ENCODE results near the gene IGFBP1.

The IGFBP1 gene

DNA sequence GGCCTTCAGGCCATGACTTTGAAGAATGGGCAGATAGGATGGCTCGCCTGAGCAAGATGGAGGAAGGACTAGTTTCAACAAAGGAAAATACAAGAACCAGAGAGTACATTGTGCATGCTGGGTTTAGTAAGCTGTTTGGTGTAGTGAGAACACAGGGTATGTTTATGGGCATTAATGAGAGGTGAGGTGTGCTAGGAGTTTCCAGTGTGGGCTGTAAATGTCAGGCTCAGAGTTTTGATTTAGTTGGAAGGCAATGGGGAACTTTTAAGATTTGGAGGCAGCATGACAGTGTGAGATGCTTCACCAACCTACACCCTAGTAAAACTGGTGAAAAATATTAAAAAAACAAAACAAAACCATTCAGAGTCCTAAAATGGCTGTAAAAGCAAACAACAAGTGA lies 13.3 kb downstream of the IGFBP1 start:
- no peak for DNase-seq (ENCODE audit: low read depth, low spot score)

DNA sequence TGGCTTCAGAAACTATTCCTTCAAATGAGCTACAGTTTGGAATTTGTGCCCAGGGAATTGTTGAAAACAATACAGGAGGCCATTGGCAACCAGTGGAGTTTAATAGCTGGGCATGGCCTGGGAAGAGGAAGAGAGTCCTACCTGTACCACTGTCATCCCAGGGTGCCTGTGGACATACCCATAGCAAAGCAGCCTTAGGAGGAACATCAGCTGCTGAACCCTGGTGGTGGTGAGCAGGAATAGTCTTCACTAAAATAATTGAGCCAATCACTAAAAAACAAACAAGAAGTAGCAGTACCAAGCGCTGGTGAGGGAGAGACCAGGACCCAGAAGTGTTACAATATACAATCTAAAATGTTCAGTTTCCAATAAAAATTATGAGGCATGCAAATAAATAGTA lies 14.5 kb downstream of the IGFBP1 start:
- no peak for DNase-seq (ENCODE audit: low read depth, low spot score)

DNA sequence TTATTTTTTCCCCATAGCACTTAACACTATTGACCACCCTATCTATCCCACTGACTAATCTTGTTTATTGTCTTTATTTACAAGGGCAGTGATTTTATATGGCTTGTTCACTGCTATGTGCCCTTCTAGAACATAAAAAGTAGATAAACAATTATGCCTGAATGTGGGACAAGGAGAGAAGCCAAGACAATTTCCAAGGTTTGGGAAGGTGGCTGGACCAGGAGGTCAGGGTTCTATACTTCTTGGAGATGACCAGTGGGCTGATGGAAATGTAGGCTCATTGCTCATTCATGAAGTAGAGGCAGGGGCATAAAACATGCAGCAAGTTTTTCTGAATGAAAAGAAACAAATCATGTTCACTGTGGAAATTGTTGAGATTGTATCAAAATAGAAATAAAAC lies 21.3 kb downstream of the IGFBP1 start:
- DNase-seq (ENCODE audit: low read depth, low spot score): no peak

GRCh38 chr7:45910855-45911254 lies 22.6 kb downstream of the IGFBP1 start:
- no peak for DNase-seq (ENCODE audit: low read depth, low spot score)

DNA sequence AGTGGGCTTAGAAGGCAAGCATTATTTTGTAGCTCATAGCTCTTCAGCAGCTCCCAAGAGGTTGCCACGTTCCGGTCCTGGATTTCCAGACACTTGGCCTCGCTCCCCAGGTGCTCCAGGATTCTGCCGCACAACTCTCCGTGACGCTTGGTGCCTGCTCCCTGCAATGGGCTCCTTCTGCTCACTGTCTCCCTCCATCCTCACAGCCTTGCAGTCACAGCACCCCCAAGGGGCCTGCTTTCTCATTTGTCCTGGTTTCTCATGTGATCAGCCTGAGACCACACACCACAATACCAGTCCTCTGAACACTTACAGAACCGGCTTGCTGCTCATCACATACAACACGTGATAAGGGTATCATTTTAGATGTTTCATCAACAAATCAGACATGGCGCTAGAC lies 23.0 kb downstream of the IGFBP1 start:
- no peak for DNase-seq (ENCODE audit: low read depth, low spot score)

GRCh38 chr7:45912972-45913371 lies 24.7 kb downstream of the IGFBP1 start:
- DNase-seq (ENCODE audit: low read depth, low spot score): no peak

GRCh38 chr7:45914911-45915310 lies 26.6 kb downstream of the IGFBP1 start:
- DNase-seq (ENCODE audit: low read depth, low spot score): no peak

GRCh38 chr7:45915606-45916005 lies 27.3 kb downstream of the IGFBP1 start:
- DNase-seq (ENCODE audit: low read depth, low spot score): no peak

DNA sequence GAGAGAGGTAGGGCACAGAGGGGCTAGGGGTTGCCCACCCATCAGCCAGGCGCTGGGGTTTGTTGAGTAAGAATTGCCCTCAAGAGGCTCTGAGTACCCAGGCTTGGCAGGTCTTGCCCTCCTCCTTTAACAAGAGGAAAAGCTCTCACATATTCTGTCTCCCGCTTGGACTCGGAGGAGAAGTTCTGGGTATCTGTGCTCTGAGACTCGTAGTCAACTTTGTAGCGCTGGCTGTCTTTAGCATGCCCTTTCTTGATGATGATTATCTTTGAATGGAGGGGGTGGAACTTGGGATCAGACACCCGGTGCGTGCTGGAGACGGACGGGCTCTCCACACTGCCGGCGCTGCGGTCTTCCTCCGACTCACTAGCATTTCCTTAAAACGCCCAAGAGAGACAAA lies 28.8 kb downstream of the IGFBP1 start:
- no peak for DNase-seq (ENCODE audit: low read depth, low spot score)

DNA sequence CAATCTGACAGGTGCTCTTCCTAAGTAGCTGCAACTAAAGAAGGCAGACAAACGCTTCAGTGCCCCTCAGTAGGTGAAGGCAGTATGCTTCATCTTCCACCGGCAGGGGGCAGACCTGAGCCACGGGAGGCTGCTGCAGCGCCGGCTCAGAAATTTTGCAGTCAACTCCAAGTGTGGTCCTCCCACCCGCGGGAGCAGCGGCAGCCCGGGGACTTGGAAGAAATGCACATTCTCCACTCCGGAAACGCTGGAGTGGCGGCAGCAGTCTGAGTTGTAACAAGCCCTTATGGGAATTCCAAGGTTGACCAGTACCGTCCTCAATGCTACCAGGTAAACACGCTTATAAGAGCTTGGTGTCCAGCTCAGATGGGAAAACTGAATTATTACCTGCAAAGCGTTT lies 29.4 kb downstream of the IGFBP1 start:
- peak; percentile 86 for DNase-seq (ENCODE audit: low read depth, low spot score)

DNA sequence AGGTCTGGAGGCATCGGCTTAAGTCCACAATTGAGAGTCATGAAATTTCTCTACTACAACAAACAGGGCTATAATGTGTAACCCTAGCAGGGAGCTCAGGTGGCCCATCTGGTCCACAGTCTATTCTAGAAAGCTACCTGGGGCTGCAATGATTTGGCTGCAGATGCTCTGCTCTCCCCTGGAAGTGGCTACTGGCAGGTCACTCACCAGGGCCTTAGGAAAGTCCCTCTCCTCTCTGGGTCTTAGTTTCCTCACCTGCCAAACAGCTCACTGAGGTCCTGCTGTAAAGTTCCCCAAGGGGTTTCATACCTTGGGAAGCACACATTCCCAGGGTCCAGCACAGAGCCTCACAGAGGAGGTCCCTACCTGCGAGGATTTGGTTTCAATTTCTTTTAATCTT lies 30.3 kb downstream of the IGFBP1 start:
- no peak for DNase-seq (ENCODE audit: low read depth, low spot score)

DNA sequence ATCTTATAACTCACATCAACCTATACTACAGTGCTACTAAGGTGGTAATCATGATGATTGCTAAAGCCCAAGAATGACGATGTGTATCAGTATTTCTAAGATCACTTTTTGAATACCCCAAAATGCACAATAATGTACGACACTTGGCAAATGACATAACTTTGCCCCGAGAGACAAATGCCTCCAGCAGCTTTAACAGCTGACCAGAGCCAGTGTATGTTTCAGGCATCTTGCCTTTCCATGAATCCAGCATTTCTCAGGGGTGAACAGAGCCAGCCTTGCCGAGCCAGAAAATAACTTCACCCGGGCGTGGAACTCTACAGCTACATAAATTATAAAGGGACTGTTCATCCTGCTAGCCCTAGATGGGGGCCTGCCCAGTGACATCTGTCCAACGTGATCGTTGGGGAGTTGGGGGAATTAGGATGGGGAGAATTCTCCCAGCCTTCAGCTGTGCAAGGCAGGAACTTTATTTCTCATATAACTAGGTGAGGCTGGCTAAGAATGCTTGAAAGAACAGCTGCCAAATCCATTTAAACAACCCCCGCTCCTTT lies 31.0 kb downstream of the IGFBP1 start:
- DNase-seq (ENCODE audit: low read depth, low spot score): peak; percentile 12

DNA sequence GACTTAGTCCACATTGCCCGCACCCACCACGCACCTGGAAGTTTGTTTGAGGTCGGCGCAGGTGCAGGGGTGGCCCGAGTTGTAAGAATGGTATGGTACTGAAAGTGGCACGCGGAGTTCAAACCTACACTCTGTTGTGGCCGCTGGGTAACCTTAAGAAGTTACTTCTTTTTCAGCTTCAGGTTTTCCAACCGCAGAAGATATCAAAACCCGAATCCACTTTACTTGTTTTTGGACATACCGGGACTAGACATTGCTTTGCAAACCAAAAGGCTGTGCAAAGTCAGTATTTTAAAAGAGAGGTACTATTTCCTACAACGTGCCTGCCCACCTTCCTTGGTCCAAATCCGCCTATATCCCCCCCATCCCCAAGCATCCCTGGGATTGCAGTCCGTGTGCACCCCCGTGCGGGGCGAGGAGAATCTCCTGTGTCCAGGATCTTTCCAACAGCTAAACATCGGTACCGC lies 31.7 kb downstream of the IGFBP1 start:
- peak; percentile 22 for DNase-seq (ENCODE audit: low read depth, low spot score)

DNA sequence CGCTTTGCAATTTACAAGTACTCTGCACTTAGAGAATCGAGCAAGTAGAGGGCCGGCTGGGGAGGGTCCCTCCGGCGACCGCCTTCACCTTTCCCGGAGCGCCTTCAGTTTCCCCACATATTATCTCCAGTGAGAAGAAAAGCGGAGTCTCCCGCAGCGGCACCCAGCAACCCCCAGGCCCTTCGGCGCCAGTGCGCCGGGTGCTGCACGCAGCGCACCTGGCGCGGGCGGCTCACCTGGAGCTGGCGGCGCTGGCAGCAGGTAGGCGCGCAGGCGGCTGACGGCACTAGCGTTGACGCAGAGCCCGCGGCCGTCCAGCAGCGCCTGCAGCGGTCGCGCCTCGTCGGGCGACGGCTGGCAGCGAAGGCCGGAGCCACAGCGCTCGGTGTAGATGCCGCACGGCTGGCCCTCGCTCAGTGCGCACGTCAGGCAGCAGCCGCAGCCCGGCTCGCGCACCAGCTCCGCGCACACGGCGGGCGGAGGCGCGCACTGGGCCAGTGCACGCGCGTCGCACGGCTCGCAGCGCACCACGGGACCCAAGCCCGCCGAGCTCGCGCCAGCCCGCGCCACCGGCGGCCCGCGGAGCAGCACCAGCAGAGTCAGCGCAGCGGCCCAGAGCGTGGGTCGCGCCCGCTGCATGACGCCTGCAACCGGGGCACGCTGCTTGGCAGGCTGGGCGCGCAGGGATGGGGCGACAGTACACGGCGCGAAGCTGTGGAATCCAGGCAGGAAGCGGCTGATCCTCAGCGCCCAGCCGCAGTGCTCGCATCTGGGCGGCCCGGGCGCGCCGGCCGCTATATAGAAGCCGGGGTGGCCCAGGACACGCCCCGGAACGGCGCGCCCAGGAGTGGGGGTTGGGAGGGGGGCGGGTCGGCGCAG lies 32.5 kb downstream of the IGFBP1 start, which contains the start of gene IGFBP3:
IGFBP3 (minus strand) TSS at position 771 of the 879 bp plus-strand sequence; CDS start at position 639, 132 bp downstream.
- peak; percentile 84 for DNase-seq (ENCODE audit: low read depth, low spot score)

DNA sequence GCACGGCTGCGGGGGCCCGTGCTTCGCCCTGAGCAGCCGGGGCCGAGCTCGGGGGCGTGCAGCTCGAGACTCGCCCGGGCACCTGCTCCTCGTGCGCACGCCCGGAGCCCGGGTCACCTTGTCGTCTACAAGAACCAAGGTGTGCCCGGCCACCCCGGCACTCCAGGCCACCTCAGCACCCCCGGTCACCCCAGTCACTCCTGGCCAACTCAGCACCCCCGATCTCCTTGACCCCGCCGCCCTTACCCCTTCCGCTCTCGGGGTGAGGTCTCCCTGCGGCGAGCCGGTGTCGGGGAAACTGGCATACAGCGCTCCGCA lies 33.1 kb downstream of the IGFBP1 start:
- no peak for DNase-seq (ENCODE audit: low read depth, low spot score)

- peak; percentile 89 for DNase-seq (ENCODE audit: low read depth, low spot score)
Observed at GRCh38 chr7:45921699-45922519, 33.6 kb downstream of the IGFBP1 start.

GRCh38 chr7:45922810-45923209 lies 34.5 kb downstream of the IGFBP1 start:
- DNase-seq (ENCODE audit: low read depth, low spot score): peak; percentile 42

DNA sequence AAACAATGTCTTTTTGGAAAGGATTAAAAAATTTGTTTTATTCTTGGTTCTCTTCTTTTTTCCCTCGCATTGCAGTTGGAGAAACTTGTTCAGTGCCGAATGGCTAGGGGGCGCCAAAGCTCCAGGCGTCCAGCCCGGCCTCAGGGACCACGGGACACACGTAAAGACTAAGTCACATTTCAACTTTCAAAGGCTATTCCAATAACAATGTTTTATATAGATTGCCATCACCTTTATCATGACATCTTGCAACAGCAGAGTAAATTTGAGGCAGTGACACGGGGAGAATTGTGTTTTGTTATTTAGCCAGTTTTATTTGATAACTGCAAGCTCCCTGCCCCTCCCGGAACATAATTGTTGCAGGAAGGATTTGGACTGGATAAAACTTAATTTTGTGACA lies 35.0 kb downstream of the IGFBP1 start:
- peak; percentile 92 for DNase-seq (ENCODE audit: low read depth, low spot score)

DNA sequence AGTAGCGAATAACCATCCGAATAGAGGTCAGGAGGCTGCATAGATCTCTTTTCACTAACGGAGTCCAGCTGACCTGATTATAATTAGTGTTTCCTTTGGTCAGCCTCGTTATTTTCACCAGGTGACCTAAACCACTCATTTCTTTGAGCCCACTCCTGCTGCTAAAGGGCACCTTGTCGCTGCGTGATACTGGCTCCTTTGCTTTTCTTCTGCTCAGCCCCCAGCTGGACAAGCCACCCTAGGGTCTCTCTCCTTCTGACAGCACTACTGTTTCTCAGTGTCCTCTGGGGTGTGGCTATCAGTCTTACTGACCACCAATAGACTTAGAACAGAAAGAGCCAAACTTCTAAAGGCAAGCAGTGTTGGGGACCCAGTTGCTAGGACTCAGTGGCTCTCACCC lies 35.5 kb downstream of the IGFBP1 start:
- DNase-seq (ENCODE audit: low read depth, low spot score): peak; percentile 34

DNA sequence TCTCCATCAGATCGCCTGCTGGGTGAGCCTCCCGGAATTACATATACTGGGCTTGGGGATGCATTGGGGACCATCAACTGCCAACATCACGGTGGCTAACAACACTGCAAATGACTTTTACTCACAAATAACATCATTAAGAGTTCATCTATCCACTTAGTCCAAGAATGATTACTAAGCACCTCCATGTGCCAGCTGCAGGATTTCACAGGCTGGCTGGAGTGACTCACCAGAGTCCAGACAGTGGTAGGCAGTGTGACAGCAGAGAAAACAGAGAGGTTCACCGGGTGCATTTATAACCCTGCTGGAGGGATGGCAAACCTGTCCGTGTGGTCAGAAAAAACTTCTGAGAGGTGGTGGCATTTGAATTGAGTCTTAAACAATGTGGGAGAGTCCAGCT lies 36.0 kb downstream of the IGFBP1 start:
- peak; percentile 92 for DNase-seq (ENCODE audit: low read depth, low spot score)

DNA sequence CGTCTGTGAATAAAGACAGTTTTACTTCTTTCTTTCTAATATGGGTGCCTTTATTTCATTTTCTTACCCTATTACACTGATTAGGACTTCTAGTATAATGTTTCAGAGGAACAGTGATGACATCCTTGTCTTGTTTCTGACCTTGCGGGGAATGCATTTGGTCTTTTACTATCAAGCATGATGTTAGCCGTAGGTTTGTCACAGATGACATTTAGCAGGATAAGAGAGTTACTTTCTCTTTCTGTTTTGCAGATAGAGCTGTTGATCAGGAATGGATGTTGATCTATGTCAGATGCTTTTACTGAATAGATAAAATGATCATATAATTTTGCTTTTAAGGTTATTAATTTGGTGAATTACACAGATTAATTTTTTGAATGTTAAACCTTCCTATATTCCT lies 39.4 kb downstream of the IGFBP1 start:
- no peak for DNase-seq (ENCODE audit: low read depth, low spot score)

DNA sequence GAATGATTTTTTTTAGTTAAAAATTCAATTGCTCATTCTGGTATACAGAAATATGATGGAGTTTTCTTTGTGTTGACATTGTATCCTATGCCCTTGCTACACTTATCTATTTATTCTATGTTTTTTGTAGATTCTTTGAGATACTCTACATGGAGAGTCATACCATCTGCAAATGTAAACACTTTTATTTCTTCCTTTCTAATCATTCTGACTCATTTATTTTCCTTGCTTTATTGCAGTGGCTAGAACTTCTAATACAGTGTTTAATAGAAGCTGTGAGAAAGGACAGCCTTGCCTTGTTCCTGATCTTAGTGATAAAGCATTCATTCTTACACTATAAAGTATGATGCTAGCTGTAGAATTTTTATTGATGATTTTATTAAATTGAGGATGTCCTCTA lies 42.7 kb downstream of the IGFBP1 start:
- DNase-seq (ENCODE audit: low read depth, low spot score): no peak
